GM23248 (cell line): Measurements from ENCODE around the gene FBP1. TPM values are rescaled to one million over a fixed set of nuclear protein-coding genes. Genes with fewer than 3 reads are reported as not detected.
A peak's percentile ranks its signal among the peaks of the same experiment; 100 is the strongest.

ENCODE experiments used
- DNase-seq: peaks from one replicate; pipeline ENCODE4 v3.0.0-alpha.2; 2015
- H2AFZ ChIP-seq: fragments of 200-600 bp; sonication (generic); 2 replicates; pipeline ENCODE4 v1.6.1; 2016; ENCODE audit warnings: antibody characterized with exemption
- H3F3A ChIP-seq: fragments of 200-600 bp; sonication (generic); 2 replicates; pipeline ENCODE4 v1.6.1; 2016; ENCODE audit warnings: mild to moderate bottlenecking, antibody characterized with exemption, mixed run types; ENCODE audit not compliant: insufficient read depth
- H3K27ac ChIP-seq: fragments of 200-600 bp; sonication (generic); 2 replicates; pipeline ENCODE4 v1.5.1; 2016; ENCODE audit warnings: mild to moderate bottlenecking
- H3K27me3 ChIP-seq: fragments of 200-600 bp; sonication (generic); replicated peaks from 2 replicates; pipeline ENCODE4 v1.6.1; 2016; ENCODE audit warnings: mild to moderate bottlenecking; ENCODE audit not compliant: insufficient read depth
- H3K36me3 ChIP-seq: fragments of 200-600 bp; sonication (generic); 2 replicates; pipeline ENCODE4 v1.6.1; 2016; ENCODE audit warnings: low read depth, mild to moderate bottlenecking
- H3K4me1 ChIP-seq: fragments of 200-600 bp; sonication (generic); 2 replicates; pipeline ENCODE4 v1.6.1; 2016; ENCODE audit warnings: mild to moderate bottlenecking; ENCODE audit not compliant: insufficient read depth
- H3K4me2 ChIP-seq: fragments of 200-600 bp; sonication (generic); one replicate; pipeline ENCODE4 v1.6.1; 2016; ENCODE audit warnings: mild to moderate bottlenecking; ENCODE audit not compliant: unreplicated experiment
- H3K4me3 ChIP-seq: fragments of 200-600 bp; sonication (generic); 2 replicates; pipeline ENCODE4 v1.5.1; 2016; ENCODE audit warnings: mild to moderate bottlenecking
- H3K79me2 ChIP-seq: fragments of 200-600 bp; sonication (generic); 2 replicates; pipeline ENCODE4 v1.6.1; 2016; ENCODE audit warnings: mild to moderate bottlenecking; ENCODE audit not compliant: insufficient read depth
- H3K9ac ChIP-seq: fragments of 200-600 bp; sonication (generic); 2 replicates; pipeline ENCODE4 v1.6.1; 2016; ENCODE audit warnings: mild to moderate bottlenecking
- H3K9me2 ChIP-seq: fragments of 200-600 bp; sonication (generic); 2 replicates; pipeline ENCODE4 v1.6.1; 2016; ENCODE audit warnings: mixed run types, mild to moderate bottlenecking, moderate library complexity; ENCODE audit not compliant: insufficient read depth
- H3K9me3 ChIP-seq: fragments of 200-600 bp; sonication (generic); one replicate; pipeline ENCODE4 v1.6.1; 2017; ENCODE audit warnings: low read depth
- H4K20me1 ChIP-seq: fragments of 200-600 bp; sonication (generic); 2 replicates; pipeline ENCODE4 v1.6.0; 2016; ENCODE audit not compliant: insufficient read depth
- EZH2 ChIP-seq: fragments of 200-600 bp; sonication (generic); IDR thresholded peaks from 2 replicates; pipeline ENCODE4 v1.6.1; 2018; ENCODE audit warnings: antibody characterized with exemption, mild to moderate bottlenecking; ENCODE audit not compliant: insufficient read depth, poor library complexity, severe bottlenecking
- EZH2phosphoT487 ChIP-seq: fragments of 200-600 bp; sonication (generic); IDR thresholded peaks from 2 replicates; pipeline ENCODE4 v1.6.1; 2018; ENCODE audit warnings: antibody characterized with exemption, moderate library complexity, mild to moderate bottlenecking, low read depth; ENCODE audit not compliant: insufficient read depth
- WGBS, 2 experiments: methylation state at CpG; one replicate each; pipeline ENCODE4 v1.1.6; 2015 to 2017; ENCODE audit warnings: low lambda C conversion rate in 2 of 2, low coverage in 1 of 2; ENCODE audit errors: missing lambda C conversion rate in 2 of 2; 5-methylcytosine and 5-hydroxymethylcytosine counted together
- in situ Hi-C: fragments of 300-500 bp; cut with MboI; formaldehyde crosslinking; loops from 2 replicates; pipeline ENCODE4 v1.15.0; 2020
- polyA plus RNA-seq: library from polyadenylated mRNA; unstranded; fragments of >200 nt; fragmentation: Nextera tagmentation; extraction: Ambion mirVana; gene quantifications from 2 replicates; pipeline ENCODE4 v1.2.1, GENCODE V29; 2016
- total RNA-seq: library from RNA; depleted of rRNA; stranded (reverse); fragments of >200 nt; shearing (Covaris generic); gene quantifications from 2 replicates; pipeline ENCODE4 v1.2.3, GENCODE V29; 2014

Gene FBP1
- total and polyA plus RNA-seq, 2 experiments from 2014 or later = not detected

DNA sequence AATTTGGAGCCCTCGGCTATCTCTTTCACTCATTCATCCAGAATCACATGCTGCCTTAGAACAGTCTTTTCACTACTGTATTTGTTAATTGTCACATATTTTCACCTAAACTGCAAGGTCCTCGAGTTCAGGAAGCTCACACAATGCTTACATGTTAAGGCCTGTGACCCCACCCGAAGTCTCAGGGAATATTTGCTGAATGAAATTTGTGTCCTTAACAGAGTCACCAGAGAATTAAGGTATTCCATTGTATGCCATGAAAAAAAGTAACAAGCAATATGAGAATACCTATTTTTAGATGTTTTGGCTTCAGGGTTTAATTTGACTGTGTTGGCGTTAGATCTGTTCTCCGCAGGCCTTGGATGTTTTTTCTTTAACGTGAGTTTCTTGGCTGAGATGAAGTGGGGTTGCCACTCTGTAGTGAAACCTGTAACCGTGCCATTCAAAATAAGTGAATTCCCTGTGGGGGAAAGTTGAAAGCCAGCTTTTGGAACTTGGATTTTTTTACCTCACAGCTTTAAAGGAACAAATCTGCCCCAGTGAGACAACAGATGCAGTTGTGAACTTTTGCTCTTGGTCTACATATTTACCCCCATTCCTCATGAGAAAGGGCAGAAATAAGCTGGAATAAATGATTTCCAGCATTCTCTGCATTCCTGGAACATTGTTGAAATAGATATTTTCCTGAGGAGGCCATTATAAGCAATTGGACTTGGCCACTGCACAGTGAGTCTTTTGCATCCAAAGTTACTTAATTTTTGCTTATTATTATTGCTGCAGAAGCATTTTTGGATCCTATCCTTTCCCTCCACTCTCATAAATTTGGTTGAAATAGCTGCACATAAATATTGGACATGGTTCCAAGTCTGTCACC is 35.9 kb upstream of the FBP1 start:
- no peak for TF ChIP-seq EZH2phosphoT487
- TF ChIP-seq EZH2 = no peak
- peak overlapping the region; percentile 0; the same call in 1 of the 2 replicates for H3K27ac ChIP-seq
- H3K79me2 ChIP-seq = no peaks in the 10 kb centered on the region
- H3K27me3 ChIP-seq = no peaks in the 10 kb centered on the region
- H3K36me3 ChIP-seq = no peaks in the 10 kb centered on the region
- 75 to 76% methylated on average over 7 of the region's 7 CpGs for WGBS, 2 experiments
- no peaks in the 10 kb centered on the region for H4K20me1 ChIP-seq
- H3K9me2 ChIP-seq = no peaks in the 10 kb centered on the region
- H3K9me3 ChIP-seq = no peaks in the 10 kb centered on the region
- DNase-seq = peak; percentile 47
- H3K9ac ChIP-seq = no peak overlapping the region
- H3F3A ChIP-seq = peaks cover 28% of the 10 kb centered on the region
- in situ Hi-C loops = no loop called here
- H3K4me2 ChIP-seq = peak overlapping the region; percentile 20
- peak overlapping the region; percentile 16; the same call in 1 of the 2 replicates for H2AFZ ChIP-seq
- no peak overlapping the region for H3K4me3 ChIP-seq
- peaks cover 30% of the 10 kb centered on the region for H3K4me1 ChIP-seq

DNA sequence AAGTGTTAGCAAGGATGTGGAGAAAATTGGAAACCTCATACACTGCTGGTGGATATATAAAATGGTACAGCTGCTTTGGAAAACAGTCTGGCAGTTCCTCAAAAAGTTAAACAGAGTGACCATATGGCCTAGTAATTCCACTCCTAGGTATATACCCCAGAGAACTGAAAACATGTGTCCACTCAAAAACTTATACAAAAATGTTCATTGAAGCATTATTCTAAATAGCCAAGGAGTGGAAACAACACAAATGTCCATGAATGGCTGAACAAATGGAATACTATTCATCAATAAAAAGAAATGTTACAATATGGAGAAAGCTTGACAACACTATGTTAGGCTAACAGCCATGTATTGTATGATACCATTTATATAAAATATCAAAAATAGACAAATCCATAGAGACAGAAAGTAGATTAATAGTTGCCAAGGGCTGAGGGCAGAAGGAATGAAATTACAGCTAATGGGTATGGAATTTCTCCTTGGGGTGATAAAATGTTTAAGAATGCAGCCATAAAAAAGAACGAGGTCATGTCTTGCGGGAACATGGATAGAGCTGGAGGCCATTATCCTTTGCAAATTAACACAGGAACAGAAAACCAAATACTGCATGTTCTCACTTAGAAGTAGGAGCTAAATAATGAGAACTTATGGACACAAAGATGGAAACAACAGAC is 33.6 kb upstream of the FBP1 start:
- no peak overlapping the region for H3K9ac ChIP-seq
- H3K79me2 ChIP-seq = no peaks in the 10 kb centered on the region
- no peak overlapping the region for H3K4me3 ChIP-seq
- 5 to 6% methylated on average over 2 of the region's 2 CpGs for WGBS, 2 experiments
- H3K27me3 ChIP-seq = no peaks in the 10 kb centered on the region
- no peaks in the 10 kb centered on the region for H3K36me3 ChIP-seq
- peak overlapping the region; percentile 53 for H3K27ac ChIP-seq
- no peaks in the 10 kb centered on the region for H4K20me1 ChIP-seq
- DNase-seq = peak; percentile 79
- peak overlapping the region; percentile 56 for H2AFZ ChIP-seq
- H3K9me3 ChIP-seq = no peaks in the 10 kb centered on the region
- H3K4me1 ChIP-seq = peaks cover 30% of the 10 kb centered on the region
- no peak for TF ChIP-seq EZH2
- no peak for TF ChIP-seq EZH2phosphoT487
- H3F3A ChIP-seq = peaks cover 28% of the 10 kb centered on the region
- no peaks in the 10 kb centered on the region for H3K9me2 ChIP-seq
- H3K4me2 ChIP-seq = peak overlapping the region; percentile 27
- in situ Hi-C loops = no loop called here

DNA sequence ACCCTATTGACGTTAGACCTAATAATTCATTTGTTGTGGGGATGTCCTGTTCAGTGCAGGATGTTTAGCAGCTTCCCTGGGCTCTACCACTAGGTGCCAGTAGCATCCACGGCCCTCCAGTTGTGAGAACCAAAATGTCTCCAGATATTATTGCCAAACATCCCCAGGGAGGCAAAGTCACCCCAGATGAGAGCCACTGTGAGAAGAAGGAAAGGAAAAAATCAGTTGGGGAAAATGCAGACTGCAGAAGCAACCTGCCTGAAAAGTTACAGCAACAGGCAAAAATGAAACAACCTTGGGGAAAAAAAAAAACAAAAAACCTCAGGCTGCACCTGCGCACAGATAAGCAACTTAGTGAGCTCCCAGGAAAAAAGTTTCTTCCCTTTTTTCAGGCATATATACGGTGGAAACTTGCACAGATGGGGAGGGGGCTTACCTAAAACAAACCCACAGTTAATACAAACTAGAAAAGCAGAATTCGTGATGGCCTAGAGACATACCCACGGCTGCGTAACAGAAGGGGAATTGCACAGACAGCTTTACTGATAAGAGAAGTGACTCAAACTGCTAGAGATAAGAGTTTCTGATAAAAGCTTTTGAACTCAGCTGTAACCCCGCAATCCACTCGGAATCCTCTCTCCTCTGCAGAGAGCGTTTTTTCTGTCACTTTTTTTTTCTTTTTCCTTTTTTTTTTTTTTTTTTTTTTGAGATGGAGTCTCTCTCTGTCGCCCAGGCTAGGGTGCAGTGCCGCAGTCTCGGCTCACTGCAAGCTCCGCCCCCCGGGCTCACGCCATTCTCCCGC is 29.8 kb upstream of the FBP1 start:
- H3K27ac ChIP-seq = no peak overlapping the region
- H3K9ac ChIP-seq = no peak overlapping the region
- no peaks in the 10 kb centered on the region for H3K79me2 ChIP-seq
- DNase-seq = peak; percentile 90
- H3K4me2 ChIP-seq = no peak overlapping the region
- no peaks in the 10 kb centered on the region for H4K20me1 ChIP-seq
- H3K27me3 ChIP-seq = no peaks in the 10 kb centered on the region
- no peaks in the 10 kb centered on the region for H3K9me2 ChIP-seq
- no peak overlapping the region for H3K4me3 ChIP-seq
- WGBS, 2 experiments = 63 to 68% methylated on average over 17 of the region's 17 CpGs
- peaks cover 15% of the 10 kb centered on the region for H3K4me1 ChIP-seq
- peaks cover 15% of the 10 kb centered on the region for H3F3A ChIP-seq
- no peaks in the 10 kb centered on the region for H3K9me3 ChIP-seq
- H2AFZ ChIP-seq = no peak overlapping the region
- TF ChIP-seq EZH2phosphoT487 (no peak), EZH2 (no peak)
- no peaks in the 10 kb centered on the region for H3K36me3 ChIP-seq
- in situ Hi-C loops = no loop called here

DNA sequence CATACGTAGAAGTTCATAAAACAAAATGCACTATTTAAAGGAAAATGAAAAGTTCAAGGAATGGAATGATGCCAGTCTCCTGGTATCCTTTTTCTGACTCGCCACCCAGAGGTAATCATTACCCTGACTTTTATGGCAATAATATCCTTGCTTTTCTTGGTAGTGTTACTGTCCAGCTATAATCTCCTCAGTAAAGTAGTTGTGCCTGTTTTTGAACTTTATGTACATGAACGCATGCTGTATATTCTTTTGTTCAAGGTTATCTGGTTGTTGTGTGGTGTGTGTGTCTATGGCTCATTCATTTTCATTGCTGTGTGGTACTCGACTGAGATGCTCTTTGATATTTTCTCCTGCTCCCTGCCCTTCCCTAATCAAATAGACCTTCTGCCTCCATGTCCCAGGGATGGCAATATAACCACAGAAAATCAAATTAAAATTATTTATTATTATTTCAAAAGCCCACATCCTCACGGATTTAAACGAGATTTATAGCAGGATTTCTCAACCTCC is 29.2 kb upstream of the FBP1 start:
- H2AFZ ChIP-seq = no peak overlapping the region
- no peaks in the 10 kb centered on the region for H3K27me3 ChIP-seq
- no peak overlapping the region for H3K4me3 ChIP-seq
- H4K20me1 ChIP-seq = no peaks in the 10 kb centered on the region
- DNase-seq = no peak
- 30% methylated on average over 6 of the region's 6 CpGs for WGBS, 2 experiments
- peaks cover 12% of the 10 kb centered on the region for H3K4me1 ChIP-seq
- H3K36me3 ChIP-seq = no peaks in the 10 kb centered on the region
- H3K27ac ChIP-seq = no peak overlapping the region
- H3K4me2 ChIP-seq = no peak overlapping the region
- H3K79me2 ChIP-seq = no peaks in the 10 kb centered on the region
- peaks cover 15% of the 10 kb centered on the region for H3F3A ChIP-seq
- no peaks in the 10 kb centered on the region for H3K9me2 ChIP-seq
- H3K9ac ChIP-seq = no peak overlapping the region
- H3K9me3 ChIP-seq = no peaks in the 10 kb centered on the region
- no peak for TF ChIP-seq EZH2
- TF ChIP-seq EZH2phosphoT487 = no peak
- in situ Hi-C loops = no loop called here
